Fibroblast of lung (primary cell): ENCODE results near the gene INCENP. TPM values are rescaled to one million over a fixed set of nuclear protein-coding genes. Genes with fewer than 3 reads are reported as not detected.

Experiments used
- DNase-seq, 2 donors: peaks; one replicate each; pipeline versions ENCODE4 v3.0.0 to v3.0.0-alpha.2; 2010; ENCODE audit warnings: low read depth in 2 of 2
- H2AFZ ChIP-seq: 2 replicates; pipeline ENCODE4 v1.5.1; 2012; ENCODE audit warnings: low read length, control low read depth, inconsistent platforms
- H3K27ac ChIP-seq: 2 replicates; pipeline ENCODE4 v1.5.1; 2011; ENCODE audit warnings: low read length, control low read depth; ENCODE audit not compliant: insufficient read depth
- H3K27me3 ChIP-seq: 2 replicates; pipeline ENCODE4 v1.5.1; 2011; ENCODE audit warnings: mild to moderate bottlenecking, low read length; ENCODE audit not compliant: control insufficient read depth, insufficient read depth
- H3K36me3 ChIP-seq: 2 replicates; pipeline ENCODE4 v1.5.1; 2011; ENCODE audit warnings: low read length; ENCODE audit not compliant: control insufficient read depth, insufficient read depth
- H3K4me1 ChIP-seq: 2 replicates; pipeline ENCODE4 v1.5.1; 2011; ENCODE audit warnings: low read length; ENCODE audit not compliant: control insufficient read depth, insufficient read depth; ENCODE audit errors: extremely low read depth
- H3K4me2 ChIP-seq: 2 replicates; pipeline ENCODE4 v1.5.1; 2011; ENCODE audit warnings: low read length, control low read depth; ENCODE audit not compliant: insufficient read depth; ENCODE audit errors: extremely low read depth
- H3K4me3 ChIP-seq, 4 experiments: fragments of 200-600 bp in 1 of 4; sonication (generic) in 1 of 4; replicated peaks in 1 of 4; 2 replicates each; pipeline ENCODE4 v1.5.1; 2011 to 2016; ENCODE audit warnings: low read length in 4 of 4, low read depth in 3 of 4, mild to moderate bottlenecking in 3 of 4, control low read depth in 2 of 4, inconsistent platforms in 1 of 4, mixed read lengths in 1 of 4; ENCODE audit not compliant: insufficient read depth in 1 of 4; ENCODE audit errors: control extremely low read depth in 1 of 4
- H3K79me2 ChIP-seq: 2 replicates; pipeline ENCODE4 v1.5.1; 2012; ENCODE audit warnings: mild to moderate bottlenecking, low read length, inconsistent platforms; ENCODE audit not compliant: control insufficient read depth, insufficient read depth
- H3K9ac ChIP-seq: 2 replicates; pipeline ENCODE4 v1.5.1; 2011; ENCODE audit warnings: mild to moderate bottlenecking, low read length, control low read depth; ENCODE audit not compliant: insufficient read depth
- H3K9me3 ChIP-seq: 2 replicates; pipeline ENCODE4 v1.5.1; 2012; ENCODE audit warnings: low read depth, low read length; ENCODE audit not compliant: control insufficient read depth, insufficient read depth
- H4K20me1 ChIP-seq: 2 replicates; pipeline ENCODE4 v1.5.1; 2011; ENCODE audit warnings: low read length; ENCODE audit not compliant: control insufficient read depth, insufficient read depth; ENCODE audit errors: extremely low read depth
- EZH2 ChIP-seq: IDR thresholded peaks from 2 replicates; pipeline ENCODE4 v1.5.1; 2012; ENCODE audit warnings: low read length, control low read depth, mild to moderate bottlenecking; ENCODE audit errors: missing control alignments
- polyA plus RNA-seq, 2 donors: library from polyadenylated mRNA; depleted of rRNA in 1 of 2; stranded (reverse) in 1 of 2; unstranded in 1 of 2; fragments of >200 nt; gene quantifications; 2 replicates each; pipeline ENCODE4 v1.2.1, GENCODE V29; 2011 to 2012; ENCODE audit warnings: missing spikeins in 1 of 2
- total RNA-seq: library from RNA; depleted of rRNA; stranded (reverse); fragments of >200 nt; gene quantifications from 2 replicates; pipeline ENCODE4 v1.2.1, GENCODE V29; 2014
- TF ChIP-seq, protein P1 (sequence below), 2 donors: IDR thresholded peaks in 1 of 2; conservative IDR thresholded peaks in 1 of 2; 1 replicate in 1 of 2; 2 replicates in 1 of 2; pipeline ENCODE4 v1.5.1; 2011 to 2012; ENCODE audit warnings: low read length in 2 of 2, control low read depth in 1 of 2, inconsistent platforms in 1 of 2, low read depth in 1 of 2, mild to moderate bottlenecking in 1 of 2

The INCENP gene
- total and polyA plus RNA-seq, 2 donors (not counting 1 experiment from before 2014, with no cell fraction given), result 6.6 to 12.7 TPM

DNA sequence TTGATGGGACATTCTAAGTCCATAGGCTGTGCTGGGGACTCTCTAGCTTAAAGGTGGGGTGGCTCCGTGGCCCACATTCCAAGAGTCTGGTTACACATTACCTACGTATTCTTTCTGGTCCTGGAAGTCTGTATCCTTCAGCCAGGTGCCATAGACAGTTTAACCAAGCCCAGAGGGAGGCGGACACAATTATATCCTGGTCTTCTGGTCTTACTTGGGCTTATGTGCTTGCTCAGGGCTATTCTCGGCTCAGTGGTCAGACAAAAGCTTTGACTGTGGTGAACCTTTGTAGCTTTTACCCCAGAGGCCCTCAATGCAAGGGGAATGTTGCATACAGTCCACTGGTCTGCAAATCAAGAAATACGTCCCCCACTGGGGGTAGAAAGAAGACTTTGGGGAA lies 3.4 kb upstream of the INCENP start:
- Histone ChIP-seq H3K79me2 (peaks cover 15% of the 10 kb centered on the region), H3K36me3 (no peaks in the 10 kb centered on the region), H2AFZ (no peak overlapping the region), H3K4me3 (no peak overlapping the region), H3K4me2 (no peak overlapping the region), H3K9me3 (no peaks in the 10 kb centered on the region), H3K27me3 (no peaks in the 10 kb centered on the region), H3K9ac (no peak overlapping the region), H3K4me1 (peaks cover 3% of the 10 kb centered on the region), H3K27ac (no peak overlapping the region), H4K20me1 (no peaks in the 10 kb centered on the region)
- DNase-seq, result no peak
- TF ChIP-seq, protein P1, sequence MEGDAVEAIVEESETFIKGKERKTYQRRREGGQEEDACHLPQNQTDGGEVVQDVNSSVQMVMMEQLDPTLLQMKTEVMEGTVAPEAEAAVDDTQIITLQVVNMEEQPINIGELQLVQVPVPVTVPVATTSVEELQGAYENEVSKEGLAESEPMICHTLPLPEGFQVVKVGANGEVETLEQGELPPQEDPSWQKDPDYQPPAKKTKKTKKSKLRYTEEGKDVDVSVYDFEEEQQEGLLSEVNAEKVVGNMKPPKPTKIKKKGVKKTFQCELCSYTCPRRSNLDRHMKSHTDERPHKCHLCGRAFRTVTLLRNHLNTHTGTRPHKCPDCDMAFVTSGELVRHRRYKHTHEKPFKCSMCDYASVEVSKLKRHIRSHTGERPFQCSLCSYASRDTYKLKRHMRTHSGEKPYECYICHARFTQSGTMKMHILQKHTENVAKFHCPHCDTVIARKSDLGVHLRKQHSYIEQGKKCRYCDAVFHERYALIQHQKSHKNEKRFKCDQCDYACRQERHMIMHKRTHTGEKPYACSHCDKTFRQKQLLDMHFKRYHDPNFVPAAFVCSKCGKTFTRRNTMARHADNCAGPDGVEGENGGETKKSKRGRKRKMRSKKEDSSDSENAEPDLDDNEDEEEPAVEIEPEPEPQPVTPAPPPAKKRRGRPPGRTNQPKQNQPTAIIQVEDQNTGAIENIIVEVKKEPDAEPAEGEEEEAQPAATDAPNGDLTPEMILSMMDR (conservative IDR thresholded peaks at IDR 0.05 in 1 of 2, IDR thresholded peaks at IDR 0.05 in 1 of 2; ENCODE audit: low read depth in 1 of 2, low read length in 2 of 2), result no peak
- TF ChIP-seq EZH2, result no peak

GRCh38 chr11:62122076-62122475 lies 1.7 kb upstream of the INCENP start:
- no peaks in the 10 kb centered on the region for H3K9me3 ChIP-seq
- peaks cover 3% of the 10 kb centered on the region for H3K4me1 ChIP-seq
- H3K4me2 ChIP-seq, result no peak overlapping the region
- H3K4me3 ChIP-seq, result no peak overlapping the region
- no peak for DNase-seq
- no peak for TF ChIP-seq EZH2
- TF ChIP-seq, protein P1 (conservative IDR thresholded peaks at IDR 0.05 in 1 of 2, IDR thresholded peaks at IDR 0.05 in 1 of 2; ENCODE audit: low read depth in 1 of 2, low read length in 2 of 2), result peak; percentile 32 to 35
- H3K36me3 ChIP-seq, result no peaks in the 10 kb centered on the region
- H3K9ac ChIP-seq, result no peak overlapping the region
- H3K79me2 ChIP-seq, result peaks cover 32% of the 10 kb centered on the region
- H2AFZ ChIP-seq, result no peak overlapping the region
- no peak overlapping the region for H3K27ac ChIP-seq
- H4K20me1 ChIP-seq, result no peaks in the 10 kb centered on the region
- H3K27me3 ChIP-seq, result no peaks in the 10 kb centered on the region

GRCh38 chr11:62124186-62125113 lies 639 bp downstream of the INCENP start:
- peak overlapping the region; percentile 88 for H3K27ac ChIP-seq
- peak overlapping the region; percentile 78 to 95 (median 86) for H3K4me3 ChIP-seq
- H4K20me1 ChIP-seq, result no peaks in the 10 kb centered on the region
- peaks cover 3% of the 10 kb centered on the region for H3K4me1 ChIP-seq
- no peaks in the 10 kb centered on the region for H3K27me3 ChIP-seq
- H2AFZ ChIP-seq, result peak overlapping the region; percentile 90
- TF ChIP-seq, protein P1 (conservative IDR thresholded peaks at IDR 0.05 in 1 of 2, IDR thresholded peaks at IDR 0.05 in 1 of 2; ENCODE audit: low read depth in 1 of 2, low read length in 2 of 2), result no peak
- TF ChIP-seq EZH2, result no peak
- DNase-seq, result peak; percentile 27 to 56
- H3K4me2 ChIP-seq, result peak overlapping the region; percentile 87
- H3K36me3 ChIP-seq, result peaks cover 9% of the 10 kb centered on the region
- no peaks in the 10 kb centered on the region for H3K9me3 ChIP-seq
- H3K79me2 ChIP-seq, result peaks cover 56% of the 10 kb centered on the region
- H3K9ac ChIP-seq, result peak overlapping the region; percentile 80
